Activated T-cell treated with anti-CD3 and anti-CD28 coated beads, Interleukin-2, amount 50 U/mL, for 4 hours (primary cell): ENCODE data around the gene GLYATL1B. TPM values are rescaled to one million over a fixed set of nuclear protein-coding genes. Genes with fewer than 3 reads are reported as not detected.

Experiments
- total RNA-seq, 3 donors: library from RNA; stranded (reverse); gene quantifications; one replicate each; pipeline ENCODE4 v1.2.1, GENCODE V29; 2021

Gene GLYATL1B
- total RNA-seq, 3 donors from 2014 or later = not detected

Other genes starting within 250 kb of the GLYATL1B start
- gene GLYATL2, start 241.6 kb upstream of the GLYATL1B start, total RNA-seq = not detected
- gene GLYATL1, start 146.8 kb upstream of the GLYATL1B start, total RNA-seq = under 1 TPM in 1 of 3 donors, not detected in 2; 0.24 TPM
- gene FAM111B, start 20.9 kb downstream of the GLYATL1B start, total RNA-seq = 1 to 10 TPM; 6.4 to 9.9 (median 9.5) TPM
- 10 to 100 TPM; 12.6 to 15.6 (median 15.5) TPM for gene FAM111A, start 56.5 kb downstream of the GLYATL1B start, total RNA-seq
- gene DTX4, start 85.8 kb downstream of the GLYATL1B start, total RNA-seq = under 1 TPM; 0.18 to 0.82 (median 0.21) TPM
- under 1 TPM; 0.18 to 0.52 (median 0.18) TPM for gene MPEG1, start 126.6 kb downstream of the GLYATL1B start, total RNA-seq